NCI-H345 (cell line): ENCODE results near the gene SLC22A5.

Source experiments
- DNase-seq: peaks from one replicate; lab custom pipeline; 2025; lab: John Stamatoyannopoulos, UW

The SLC22A5 gene

DNA sequence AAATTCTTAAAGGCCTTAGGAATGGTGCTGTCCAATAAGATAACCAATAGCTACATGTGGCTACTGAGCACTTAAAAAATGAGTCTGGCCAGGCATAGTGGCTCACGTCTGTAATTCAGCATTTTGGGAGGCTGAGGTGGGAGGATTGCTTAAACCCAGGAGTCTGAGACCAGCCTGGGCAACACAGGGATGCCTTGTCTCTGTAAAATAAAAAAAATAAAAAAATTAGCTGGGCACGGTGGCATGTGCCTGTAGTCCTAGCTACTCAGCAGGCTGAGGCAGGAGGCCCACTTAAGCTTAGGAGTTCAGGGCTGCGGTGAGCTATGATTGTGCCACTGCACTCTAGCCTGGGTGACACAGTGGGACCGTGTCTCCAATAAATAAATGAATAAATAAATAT is 1.3 kb upstream of the SLC22A5 start:
- DNase-seq = no peak

DNA sequence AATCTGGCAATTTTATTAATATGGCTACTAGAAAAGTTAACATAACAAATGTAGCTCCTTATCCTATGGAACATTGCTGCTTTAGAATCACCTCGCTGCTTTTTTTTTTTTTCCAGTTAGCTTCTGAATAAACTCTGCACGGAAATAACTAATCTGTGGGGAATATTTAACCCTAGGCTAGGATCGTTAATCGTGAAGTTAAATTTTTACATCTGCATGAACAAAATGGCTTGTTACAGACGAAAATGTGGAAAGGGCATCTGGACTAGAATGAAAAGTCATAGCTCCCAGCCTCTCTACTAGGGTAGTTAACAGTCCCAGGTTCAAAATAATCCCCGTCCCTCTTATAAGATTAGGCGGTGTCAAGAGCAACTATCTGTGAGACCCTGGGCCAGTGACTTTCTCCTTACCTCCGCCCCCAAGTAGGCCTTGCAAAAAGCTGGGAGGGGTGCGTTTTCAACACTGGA is 470 bp upstream of the SLC22A5 start:
- no peak for DNase-seq

DNA sequence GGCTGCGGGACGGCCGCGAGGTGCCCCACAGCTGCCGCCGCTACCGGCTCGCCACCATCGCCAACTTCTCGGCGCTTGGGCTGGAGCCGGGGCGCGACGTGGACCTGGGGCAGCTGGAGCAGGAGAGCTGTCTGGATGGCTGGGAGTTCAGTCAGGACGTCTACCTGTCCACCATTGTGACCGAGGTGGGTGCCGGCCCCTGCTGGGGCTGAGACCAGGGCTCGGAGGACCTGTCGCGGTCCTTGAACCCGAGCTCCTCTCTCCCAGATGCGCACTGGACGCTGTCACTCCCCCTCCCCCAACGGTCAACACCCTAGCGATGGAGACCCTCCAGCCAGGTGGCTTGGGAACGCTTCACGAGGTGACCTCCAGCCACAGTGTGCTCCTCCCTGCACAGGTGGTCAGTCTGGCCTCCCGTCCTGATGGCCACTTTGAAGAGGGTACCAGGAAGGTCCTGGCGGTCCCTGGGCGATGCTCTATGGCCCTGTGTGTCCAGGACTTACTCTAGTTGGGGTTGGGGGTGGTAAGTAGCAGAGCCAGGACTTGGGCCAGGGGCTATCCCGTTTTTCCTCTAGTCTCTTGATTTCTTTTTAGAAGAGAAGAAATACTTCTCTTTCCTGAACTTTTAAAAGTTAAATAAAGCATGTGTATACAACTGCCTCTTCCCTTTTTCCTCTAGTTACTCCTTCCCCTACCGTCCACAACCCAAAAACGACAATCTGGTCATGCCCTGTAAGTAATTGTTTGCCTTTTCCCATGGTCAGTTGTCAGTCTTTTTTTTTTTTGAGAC is 866 bp downstream of the SLC22A5 start:
- no peak for DNase-seq

DNA sequence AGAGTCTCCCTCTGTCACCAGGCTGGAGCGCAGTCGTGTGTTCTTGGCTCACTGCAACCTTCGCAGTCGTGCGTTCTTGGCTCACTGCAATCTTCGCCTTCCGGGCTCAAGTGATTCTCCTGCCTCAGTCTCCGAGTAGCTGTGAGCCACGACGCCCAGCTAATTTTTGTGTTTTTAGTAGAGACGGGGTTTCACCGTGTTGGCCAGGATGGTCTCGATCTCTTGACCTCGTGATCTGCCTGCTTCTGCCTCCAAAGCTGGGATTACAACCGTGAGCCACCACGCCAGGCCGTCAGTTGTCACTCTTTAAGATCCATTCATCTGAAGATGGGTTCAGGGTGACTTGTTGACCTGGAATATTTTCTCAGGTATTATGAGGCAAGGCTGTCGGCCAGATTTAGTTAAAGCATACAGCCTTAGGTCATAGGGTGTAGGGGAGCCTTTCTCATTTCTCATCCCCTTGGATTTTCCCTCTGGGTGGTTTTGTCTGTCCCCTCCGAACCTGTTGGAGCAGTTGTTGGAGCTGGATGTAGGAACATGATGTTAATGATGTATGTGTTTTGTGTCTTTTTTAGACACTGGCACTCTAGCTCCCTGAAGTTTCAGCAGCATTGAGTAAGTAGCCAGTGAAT is 1.6 kb downstream of the SLC22A5 start:
- DNase-seq = no peak

DNA sequence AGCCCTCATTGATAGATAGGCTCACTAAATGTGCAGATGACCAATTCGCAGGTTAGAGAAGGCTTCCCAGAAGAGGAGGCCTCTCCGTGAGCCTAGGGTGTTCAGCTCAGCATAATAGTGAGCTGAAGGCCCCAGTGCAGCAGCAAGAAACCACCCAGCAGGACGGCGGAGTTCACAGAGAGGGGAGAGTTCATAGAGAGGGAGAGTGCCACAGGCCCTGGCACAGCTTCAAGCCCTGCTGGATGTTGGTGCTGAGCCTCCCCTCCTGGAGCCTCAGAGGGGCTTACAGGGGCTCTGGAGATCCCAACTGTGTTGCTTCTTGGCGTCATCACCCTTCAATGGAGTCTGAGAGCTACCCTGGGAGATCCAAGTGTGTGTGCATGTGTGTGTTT is 2.1 kb downstream of the SLC22A5 start:
- DNase-seq = no peak

DNA sequence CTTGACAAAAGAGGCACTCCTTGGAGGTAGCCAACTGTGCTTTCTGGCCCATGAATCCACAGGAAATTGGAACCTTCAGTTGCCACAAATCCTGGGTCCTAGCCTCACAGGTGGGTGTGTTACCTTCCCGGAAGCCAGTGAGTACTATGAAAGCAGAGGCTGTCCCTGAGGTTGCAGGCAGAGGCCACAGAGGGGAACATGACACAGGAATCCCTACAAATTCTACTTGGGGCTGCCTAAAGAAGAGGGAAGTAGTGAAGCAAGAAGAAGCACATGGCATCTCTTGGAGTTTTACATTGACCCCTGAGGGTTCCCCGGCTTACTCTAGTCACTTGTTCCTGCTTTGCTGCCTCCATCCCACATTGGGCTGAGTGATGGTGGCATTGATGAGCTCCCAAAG is 2.6 kb downstream of the SLC22A5 start:
- no peak for DNase-seq

DNA sequence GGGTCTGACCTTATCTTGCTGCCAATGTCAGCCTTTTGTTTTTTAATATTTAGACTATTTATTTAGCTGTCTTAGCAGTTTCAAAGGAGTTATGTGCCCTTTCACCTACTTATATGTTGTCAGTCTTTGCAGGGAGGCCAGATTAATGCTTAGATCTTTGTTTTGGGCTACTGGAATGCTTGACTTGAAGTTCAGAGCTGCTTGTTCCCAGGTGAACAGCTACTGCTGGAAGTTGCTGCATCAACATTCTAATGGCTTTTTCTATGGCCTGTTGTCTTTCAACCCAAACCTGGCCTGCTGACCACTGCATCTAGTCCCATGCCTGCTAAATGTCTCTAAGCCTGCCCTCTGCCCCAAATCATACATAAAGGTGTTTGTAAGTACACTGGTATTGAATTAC is 3.0 kb downstream of the SLC22A5 start:
- DNase-seq = no peak

DNA sequence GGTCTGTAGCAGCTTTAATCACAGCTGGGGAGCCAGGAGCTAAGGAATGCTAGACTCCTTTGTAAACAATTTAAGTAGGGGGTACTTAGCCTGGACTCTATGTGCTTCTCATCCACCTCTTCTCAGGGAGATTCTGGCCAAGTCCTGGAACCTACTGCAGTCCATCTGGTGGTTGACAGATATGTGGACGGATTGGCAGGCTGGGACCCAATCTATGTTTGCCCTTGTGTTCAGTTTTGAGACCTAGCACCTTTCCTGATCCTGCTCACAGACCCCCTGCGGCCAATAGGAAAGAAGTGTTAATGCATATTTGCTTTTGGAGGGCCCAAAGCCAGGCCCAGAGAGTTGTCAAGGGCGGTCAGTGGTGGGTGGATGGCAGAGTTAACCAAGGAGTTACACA is 6.4 kb downstream of the SLC22A5 start:
- DNase-seq = no peak

DNA sequence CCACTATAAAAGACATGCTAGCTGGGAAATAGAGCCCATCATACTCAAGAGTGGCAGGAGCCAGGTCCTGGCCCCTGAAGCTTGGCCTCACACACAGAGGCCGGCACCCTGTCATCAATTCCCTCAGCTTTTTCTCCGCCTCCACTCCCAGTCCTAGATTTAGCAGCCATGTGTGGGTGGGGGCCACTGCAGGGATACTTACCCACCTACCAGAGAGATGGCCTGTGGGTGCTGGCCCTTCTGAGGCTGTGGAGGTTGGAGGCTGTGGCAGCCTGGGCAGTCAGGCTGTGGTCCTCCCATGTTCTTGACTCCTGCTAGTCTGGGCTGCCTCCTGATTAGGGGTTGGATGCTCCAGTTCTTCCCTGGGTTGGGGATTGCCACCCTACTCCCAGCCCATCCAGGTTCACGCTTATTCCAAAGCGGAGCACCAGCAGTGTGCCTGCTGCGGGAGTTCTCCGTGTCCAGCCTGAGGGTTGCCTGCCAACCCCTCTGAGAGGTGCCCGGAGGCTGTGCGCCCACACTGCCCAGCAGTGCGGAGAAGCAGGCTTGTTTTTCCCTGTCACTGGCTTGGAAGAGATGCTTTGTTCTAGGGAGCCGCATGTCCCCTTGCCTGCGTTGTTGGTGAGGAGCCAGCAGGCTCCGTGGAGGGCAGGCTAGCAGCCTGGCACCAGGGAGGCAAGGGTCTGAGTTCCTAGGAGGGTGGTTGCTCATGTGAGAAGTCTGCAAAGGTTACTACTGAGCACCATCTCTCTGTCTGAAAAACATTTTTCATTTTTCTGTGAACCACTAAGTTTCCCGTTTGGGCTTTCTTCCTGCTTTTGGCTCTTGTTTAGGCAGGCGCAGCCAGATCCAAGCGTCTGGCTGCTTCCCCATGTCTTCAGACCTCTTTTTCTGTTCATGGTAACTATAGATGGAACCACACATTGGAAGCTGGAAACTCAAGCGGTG is 7.5 kb downstream of the SLC22A5 start:
- DNase-seq = no peak

DNA sequence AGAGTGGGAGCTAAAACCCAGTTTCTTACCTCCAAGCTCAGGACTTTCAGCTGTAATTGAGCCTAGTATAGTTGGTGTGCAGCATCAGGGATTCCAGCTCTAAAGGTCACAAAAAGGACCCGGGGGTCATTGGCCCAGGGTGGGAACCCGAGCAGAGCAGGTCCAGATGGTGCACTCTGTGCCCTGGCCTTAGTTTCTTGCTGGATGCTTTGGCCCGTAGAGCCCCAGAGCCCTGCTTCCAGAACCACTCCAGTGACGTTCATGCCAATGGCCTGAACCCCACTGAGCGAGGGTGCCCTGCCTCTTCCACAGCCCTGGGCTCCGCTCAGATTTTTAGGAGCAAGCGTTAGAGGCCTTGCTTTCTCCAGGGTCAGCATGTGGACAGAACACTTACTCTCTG is 8.2 kb downstream of the SLC22A5 start:
- no peak for DNase-seq

DNA sequence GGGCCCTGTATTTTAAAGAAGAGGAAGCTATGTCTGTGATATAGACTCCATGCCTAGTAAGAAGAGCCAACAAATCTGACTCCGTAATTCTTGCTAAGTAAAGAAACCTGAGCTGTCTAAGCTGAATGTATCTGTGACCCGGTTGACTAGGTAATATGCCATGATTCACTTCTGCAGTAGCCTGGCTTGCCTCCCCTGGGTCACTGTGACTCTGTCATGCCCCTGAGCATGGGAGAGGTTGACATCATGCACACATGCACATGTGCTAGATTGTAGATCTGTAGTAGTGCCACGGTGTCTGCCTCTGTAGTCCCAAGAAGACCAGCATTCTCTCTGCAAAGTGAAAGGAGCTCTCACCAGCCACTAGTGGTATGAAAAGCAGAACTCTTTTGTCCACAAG is 9.1 kb downstream of the SLC22A5 start:
- no peak for DNase-seq

DNA sequence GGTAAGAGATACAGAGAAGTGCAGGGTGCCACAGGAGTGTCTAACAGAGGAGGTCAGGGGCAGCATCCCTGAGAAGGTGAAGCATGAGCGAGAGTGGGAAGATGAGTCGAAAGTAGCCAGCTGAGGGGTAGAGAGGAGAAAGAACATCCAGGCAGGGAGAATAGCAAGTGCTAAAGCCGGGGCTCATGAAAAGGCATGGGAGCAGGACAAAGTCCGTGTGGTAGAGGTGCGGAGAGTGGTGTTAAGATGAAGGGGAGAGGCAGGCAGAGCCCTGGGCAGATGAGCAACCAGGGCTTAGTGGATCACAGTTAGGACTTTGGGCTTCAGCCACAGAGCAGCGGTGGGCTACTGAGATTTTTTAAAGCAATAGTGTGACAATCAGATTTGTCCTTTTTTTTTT is 10.5 kb downstream of the SLC22A5 start:
- DNase-seq = no peak

DNA sequence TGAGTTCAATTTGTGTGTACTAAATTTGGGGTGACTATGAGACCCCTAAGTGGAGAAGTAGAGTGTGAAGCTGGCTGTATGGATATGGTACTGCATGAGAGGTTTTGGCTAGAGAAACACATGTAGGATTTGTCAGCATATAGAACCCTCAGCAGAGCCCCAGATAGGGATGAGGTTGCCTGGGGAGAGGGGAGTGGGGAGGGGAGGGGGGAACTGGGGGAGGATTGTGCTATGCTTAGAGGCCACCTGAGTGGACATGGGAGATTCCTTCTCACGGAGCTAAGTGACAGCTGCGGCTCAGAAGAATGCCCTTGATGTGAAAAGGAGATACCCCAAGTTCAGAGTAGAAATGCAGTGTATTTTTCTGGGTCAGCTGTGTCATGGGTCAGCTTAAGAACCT is 11.2 kb downstream of the SLC22A5 start:
- DNase-seq = no peak

DNA sequence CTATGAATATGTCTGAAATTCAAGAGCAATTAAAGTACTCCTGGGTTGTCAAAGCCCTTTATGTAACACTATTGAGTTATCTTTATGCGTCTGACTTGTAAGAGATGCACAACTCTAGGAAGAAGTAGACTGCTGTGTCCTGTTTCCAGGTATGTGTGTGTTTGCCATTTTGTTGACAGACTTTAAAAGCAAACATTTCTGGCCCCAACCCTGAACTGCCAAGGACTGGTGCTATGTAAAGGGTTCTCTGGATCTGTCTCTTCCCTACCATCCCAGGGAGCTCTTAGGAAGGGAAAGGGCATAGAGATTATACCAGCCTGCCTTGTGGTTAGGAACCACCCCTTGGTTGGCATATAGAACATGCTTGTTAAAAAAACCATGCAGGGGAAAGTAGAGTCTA is 12.1 kb downstream of the SLC22A5 start:
- DNase-seq = no peak

DNA sequence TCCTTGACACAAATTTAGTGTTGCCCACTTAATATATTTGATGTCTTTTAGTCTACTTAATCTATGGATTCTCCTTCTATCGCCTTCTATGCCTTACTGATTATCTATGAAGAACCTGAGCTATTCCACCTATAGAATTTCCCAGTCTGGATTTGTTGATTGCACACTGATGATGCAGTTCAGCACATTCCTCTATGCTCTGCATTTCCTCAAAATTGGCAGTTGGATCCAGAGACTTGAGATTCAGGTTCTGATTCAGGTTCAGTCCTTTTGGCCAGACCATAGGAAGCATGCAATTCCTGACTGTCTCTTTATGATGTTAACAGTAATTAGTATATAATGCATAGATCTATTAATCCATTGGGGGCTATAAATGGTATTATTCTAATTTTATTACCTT is 13.8 kb downstream of the SLC22A5 start:
- no peak for DNase-seq

DNA sequence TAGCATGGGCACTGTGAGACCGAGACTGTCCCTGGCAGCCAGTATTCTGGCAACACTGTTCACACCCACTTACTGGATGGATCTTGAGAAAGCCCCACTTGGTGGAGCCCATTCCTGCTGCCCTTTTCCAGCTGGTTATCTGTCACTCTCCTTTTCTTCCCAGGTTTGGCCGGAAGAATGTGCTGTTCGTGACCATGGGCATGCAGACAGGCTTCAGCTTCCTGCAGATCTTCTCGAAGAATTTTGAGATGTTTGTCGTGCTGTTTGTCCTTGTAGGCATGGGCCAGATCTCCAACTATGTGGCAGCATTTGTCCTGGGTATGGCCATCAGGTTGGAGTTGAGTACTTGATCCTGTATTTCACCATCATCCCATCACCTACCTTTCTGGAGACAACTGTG is 14.5 kb downstream of the SLC22A5 start:
- DNase-seq = no peak

DNA sequence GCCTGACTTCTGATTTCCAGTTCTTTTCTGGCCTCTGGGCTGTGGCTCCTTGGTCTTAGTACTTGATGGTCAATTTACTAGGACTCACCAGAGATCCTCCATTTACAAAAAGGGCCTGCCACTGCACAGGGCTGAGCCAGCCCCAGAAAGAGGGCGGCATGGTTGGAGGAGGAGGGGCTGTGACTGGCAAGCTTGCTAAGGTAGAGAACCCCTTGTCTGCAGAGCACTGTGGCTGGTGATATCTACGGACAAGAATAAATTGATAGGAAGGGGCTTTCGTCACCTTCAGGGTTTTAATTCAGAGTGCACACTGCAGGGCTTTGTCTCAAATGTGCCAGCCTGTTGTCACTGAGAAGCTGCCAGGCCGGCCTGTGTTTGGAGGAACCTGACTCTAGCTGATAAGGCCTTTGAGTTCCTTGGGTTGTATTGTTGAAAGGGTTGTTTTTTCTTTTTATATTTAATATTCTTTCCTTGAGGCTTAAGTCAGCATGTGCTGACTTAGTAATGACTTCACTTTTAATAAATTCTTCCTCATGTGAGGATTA is 15.1 kb downstream of the SLC22A5 start:
- DNase-seq = no peak

DNA sequence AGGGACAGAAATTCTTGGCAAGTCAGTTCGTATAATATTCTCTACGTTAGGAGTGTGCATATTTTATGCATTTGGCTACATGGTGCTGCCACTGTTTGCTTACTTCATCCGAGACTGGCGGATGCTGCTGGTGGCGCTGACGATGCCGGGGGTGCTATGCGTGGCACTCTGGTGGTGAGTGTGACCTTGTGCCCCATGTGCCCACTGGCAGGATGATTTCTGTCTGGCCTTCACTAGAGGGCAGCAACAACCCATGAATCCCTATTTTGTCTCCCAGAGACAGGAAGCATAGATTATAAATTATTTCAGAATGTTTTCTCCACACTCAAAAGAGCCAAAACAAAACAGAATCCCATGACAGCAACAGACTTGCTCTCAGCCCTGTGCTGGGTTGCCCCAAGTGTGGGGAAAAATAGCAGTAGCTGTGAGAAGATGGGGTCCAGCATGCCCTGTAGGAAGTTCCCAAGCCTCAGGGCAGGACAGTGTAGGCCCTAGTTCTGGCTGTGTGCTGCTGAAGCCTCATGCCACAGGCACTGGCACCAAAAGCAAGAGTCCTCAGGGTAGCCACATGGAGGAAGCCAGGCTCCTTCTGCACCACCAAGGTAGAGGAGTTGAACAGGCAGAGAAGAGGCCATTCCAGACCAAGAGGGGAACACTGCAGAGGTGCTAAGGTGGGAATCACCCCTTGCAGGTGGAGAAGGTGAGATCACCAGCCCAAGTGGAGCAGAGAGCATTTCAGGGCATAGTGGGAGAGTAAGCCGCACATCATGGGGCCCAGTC is 16.0 kb downstream of the SLC22A5 start:
- no peak for DNase-seq

DNA sequence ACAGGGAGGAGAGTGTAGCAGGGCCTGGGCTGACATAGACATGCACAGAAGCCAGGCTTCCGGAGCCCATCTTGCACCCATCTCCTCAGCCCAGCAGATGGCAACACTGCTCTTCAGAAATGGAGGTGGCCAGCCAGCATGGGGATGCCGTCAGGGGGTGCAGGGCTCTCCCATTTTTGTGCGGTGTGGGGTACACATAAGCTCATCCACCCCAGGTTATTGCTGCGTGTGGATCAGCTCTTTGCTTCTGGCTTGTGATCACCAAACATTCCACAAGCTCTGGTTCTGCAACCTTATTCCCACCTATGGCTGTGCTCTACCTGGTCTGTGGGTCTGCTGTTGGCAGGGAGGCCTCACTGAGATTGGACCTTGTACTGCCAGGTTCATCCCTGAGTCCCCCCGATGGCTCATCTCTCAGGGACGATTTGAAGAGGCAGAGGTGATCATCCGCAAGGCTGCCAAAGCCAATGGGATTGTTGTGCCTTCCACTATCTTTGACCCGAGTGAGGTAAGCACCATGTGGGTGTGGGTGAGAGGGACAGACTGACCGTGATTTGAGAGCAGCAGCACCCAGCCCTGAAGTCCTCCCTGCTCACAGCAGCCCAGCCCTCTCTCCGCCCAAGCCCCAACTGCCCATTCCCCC is 17.3 kb downstream of the SLC22A5 start:
- peak; percentile 51 for DNase-seq

DNA sequence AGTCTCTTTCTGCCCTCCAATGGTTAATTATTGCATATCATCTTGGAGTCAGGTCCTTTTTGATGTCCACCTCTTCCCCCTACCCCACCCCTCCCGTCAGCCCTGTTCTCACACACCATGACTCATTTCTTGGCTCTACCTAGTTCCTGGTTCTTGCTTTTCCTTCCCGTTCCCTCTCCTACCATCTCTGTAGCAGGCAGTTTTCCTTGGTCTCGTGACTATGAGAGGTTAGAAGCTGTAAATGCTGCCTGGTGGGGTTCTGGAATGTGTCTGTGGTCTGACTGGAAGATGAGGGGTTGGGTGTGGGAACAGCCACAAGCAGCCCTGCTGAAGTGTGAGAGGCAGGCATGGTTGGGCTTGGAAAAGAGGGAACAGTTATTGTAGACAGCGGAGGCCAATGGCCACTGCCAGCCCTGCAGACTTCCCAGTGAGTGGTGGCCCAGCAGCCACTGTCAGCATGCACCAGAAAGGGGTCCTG is 18.2 kb downstream of the SLC22A5 start:
- no peak for DNase-seq
